ENCODE data around the gene CEP85. TPM values are rescaled to one million over a fixed set of nuclear protein-coding genes. Genes with fewer than 3 reads are reported as not detected.
A peak's percentile ranks its signal among the peaks of the same experiment; 100 is the strongest.

The CEP85 gene
- total and polyA plus RNA-seq, 9 of the 15 experiments (the other 6 are each of a cell fraction or from before 2014, with no cell fraction given) = 42.1 to 140 (median 92.6) TPM

GRCh38 chr1:26233903-26234643, at the start of gene CEP85 (continued):
- TF ChIP-seq, protein P1, sequence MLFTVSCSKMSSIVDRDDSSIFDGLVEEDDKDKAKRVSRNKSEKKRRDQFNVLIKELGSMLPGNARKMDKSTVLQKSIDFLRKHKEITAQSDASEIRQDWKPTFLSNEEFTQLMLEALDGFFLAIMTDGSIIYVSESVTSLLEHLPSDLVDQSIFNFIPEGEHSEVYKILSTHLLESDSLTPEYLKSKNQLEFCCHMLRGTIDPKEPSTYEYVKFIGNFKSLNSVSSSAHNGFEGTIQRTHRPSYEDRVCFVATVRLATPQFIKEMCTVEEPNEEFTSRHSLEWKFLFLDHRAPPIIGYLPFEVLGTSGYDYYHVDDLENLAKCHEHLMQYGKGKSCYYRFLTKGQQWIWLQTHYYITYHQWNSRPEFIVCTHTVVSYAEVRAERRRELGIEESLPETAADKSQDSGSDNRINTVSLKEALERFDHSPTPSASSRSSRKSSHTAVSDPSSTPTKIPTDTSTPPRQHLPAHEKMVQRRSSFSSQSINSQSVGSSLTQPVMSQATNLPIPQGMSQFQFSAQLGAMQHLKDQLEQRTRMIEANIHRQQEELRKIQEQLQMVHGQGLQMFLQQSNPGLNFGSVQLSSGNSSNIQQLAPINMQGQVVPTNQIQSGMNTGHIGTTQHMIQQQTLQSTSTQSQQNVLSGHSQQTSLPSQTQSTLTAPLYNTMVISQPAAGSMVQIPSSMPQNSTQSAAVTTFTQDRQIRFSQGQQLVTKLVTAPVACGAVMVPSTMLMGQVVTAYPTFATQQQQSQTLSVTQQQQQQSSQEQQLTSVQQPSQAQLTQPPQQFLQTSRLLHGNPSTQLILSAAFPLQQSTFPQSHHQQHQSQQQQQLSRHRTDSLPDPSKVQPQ (CRISPR knock-in tag; IDR thresholded peaks at IDR 0.05; ENCODE audit: borderline replicate concordance) = no peak
- TF ChIP-seq GTF3C2 (IDR thresholded peaks at IDR 0.05; ENCODE audit: borderline replicate concordance, extremely low read depth, insufficient read length) (no peak), SMAD1 (IDR thresholded peaks at IDR 0.05; ENCODE audit: low read depth, low read length, partially characterized antibody) (peak; percentile 55), PHF8 (IDR thresholded peaks at IDR 0.05; ENCODE audit: borderline replicate concordance, low read length) (peak; percentile 97), TOE1 (IDR thresholded peaks at IDR 0.05; ENCODE audit: borderline replicate concordance) (peak; percentile 65; the same call in 1 of the 2 replicates), TOE1 (CRISPR knock-in tag; IDR thresholded peaks at IDR 0.05; ENCODE audit: borderline replicate concordance, low read depth) (0 out of 2 replicates have a peak, but pooled peaks have one; percentile 81), HNRNPUL1 (IDR thresholded peaks at IDR 0.05; ENCODE audit: low read length) (no peak), SNRNP70 (optimal IDR thresholded peaks at IDR 0.05; ENCODE audit: low read depth, low read length) (no peak), E2F3 (CRISPR knock-in tag; IDR thresholded peaks at IDR 0.05) (peak; percentile 80; the same call in 1 of the 2 replicates), ZNF592 (IDR thresholded peaks at IDR 0.05) (no peak; the same call in 1 of the 2 replicates), PTTG1 (tag; IDR thresholded peaks at IDR 0.05; ENCODE audit: low read depth) (no peak), PHB2 (IDR thresholded peaks at IDR 0.05; ENCODE audit: low read depth) (no peak), NFE2 (IDR thresholded peaks at IDR 0.05; ENCODE audit: low read depth) (no peak; the same call in 1 of the 2 replicates)
- TF ChIP-seq, protein P2, sequence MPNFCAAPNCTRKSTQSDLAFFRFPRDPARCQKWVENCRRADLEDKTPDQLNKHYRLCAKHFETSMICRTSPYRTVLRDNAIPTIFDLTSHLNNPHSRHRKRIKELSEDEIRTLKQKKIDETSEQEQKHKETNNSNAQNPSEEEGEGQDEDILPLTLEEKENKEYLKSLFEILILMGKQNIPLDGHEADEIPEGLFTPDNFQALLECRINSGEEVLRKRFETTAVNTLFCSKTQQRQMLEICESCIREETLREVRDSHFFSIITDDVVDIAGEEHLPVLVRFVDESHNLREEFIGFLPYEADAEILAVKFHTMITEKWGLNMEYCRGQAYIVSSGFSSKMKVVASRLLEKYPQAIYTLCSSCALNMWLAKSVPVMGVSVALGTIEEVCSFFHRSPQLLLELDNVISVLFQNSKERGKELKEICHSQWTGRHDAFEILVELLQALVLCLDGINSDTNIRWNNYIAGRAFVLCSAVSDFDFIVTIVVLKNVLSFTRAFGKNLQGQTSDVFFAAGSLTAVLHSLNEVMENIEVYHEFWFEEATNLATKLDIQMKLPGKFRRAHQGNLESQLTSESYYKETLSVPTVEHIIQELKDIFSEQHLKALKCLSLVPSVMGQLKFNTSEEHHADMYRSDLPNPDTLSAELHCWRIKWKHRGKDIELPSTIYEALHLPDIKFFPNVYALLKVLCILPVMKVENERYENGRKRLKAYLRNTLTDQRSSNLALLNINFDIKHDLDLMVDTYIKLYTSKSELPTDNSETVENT (CRISPR knock-in tag; IDR thresholded peaks at IDR 0.05) = peak; percentile 90

Measured in K562 (cell line).